Breast epithelium (tissue), 4 donors: ENCODE measurements around the gene CLDND2. TPM values are rescaled to one million over a fixed set of nuclear protein-coding genes. Genes with fewer than 3 reads are reported as not detected.
A peak's percentile ranks its signal among the peaks of the same experiment; 100 is the strongest.

Experiments used
- DNase-seq, 2 donors: peaks; one replicate each; pipeline ENCODE4 v3.0.0-alpha.2; 2019; ENCODE audit warnings: low spot score in 2 of 2
- H3K27ac ChIP-seq, 2 donors: fragments of 200-600 bp; sonication (generic) in 1 of 2; one replicate each; pipeline ENCODE4 v1.5.1; 2016 to 2019; ENCODE audit warnings: mild to moderate bottlenecking in 1 of 2
- H3K27me3 ChIP-seq, 2 donors: fragments of 200-600 bp; sonication (generic) in 1 of 2; one replicate each; pipeline versions ENCODE4 v1.5.1 to v1.6.0; 2017 to 2019; ENCODE audit warnings: control low read depth in 1 of 2, mild to moderate bottlenecking in 1 of 2
- H3K36me3 ChIP-seq: fragments of 200-600 bp; one replicate; pipeline ENCODE4 v1.5.1; 2019
- H3K4me1 ChIP-seq, 2 donors: fragments of 200-600 bp; sonication (generic); one replicate each; pipeline ENCODE4 v1.5.1; 2016 to 2019; ENCODE audit warnings: control low read depth in 1 of 2
- H3K4me3 ChIP-seq, 3 donors: fragments of 200-600 bp; sonication (generic); 1 replicate in 2 of 3; 2 replicates in 1 of 3; pipeline ENCODE4 v1.5.1; 2016 to 2019; ENCODE audit warnings: mild to moderate bottlenecking in 3 of 3, moderate library complexity in 2 of 3
- H3K9me3 ChIP-seq, 2 donors: fragments of 200-600 bp; sonication (generic) in 1 of 2; one replicate each; pipeline ENCODE4 v1.5.1; 2016 to 2019; ENCODE audit warnings: control low read depth in 1 of 2
- POLR2A ChIP-seq: fragments of 450-650 bp; IDR thresholded peaks from one replicate; pipeline ENCODE4 v1.6.1; 2016; ENCODE audit warnings: antibody characterized with exemption, mild to moderate bottlenecking, moderate library complexity
- POLR2AphosphoS5 ChIP-seq, 3 donors: sonication (generic); formaldehyde crosslinking; IDR thresholded peaks; one replicate each; pipeline ENCODE4 v1.6.1; 2017; ENCODE audit warnings: antibody characterized with exemption in 3 of 3
- intact Hi-C: fragments of 100-400 bp; cut with DNase I; formaldehyde crosslinking; loops from one replicate; pipeline ENCODE4 v1.15.1; 2023; ENCODE audit warnings: low total_unique reads
- total RNA-seq, 3 donors: library from RNA; depleted of rRNA; stranded (reverse); fragments of >200 nt; gene quantifications; one replicate each; pipeline ENCODE4 v1.1.0, GENCODE V29; 2016
- TF ChIP-seq, protein P1 (sequence below), 3 donors: fragments of 450-650 bp; IDR thresholded peaks; one replicate each; pipeline ENCODE4 v1.5.1; 2016 to 2017; ENCODE audit warnings: antibody characterized with exemption in 3 of 3, mild to moderate bottlenecking in 3 of 3, moderate library complexity in 3 of 3

The CLDND2 gene
- total RNA-seq, 3 donors from 2014 or later = not detected

DNA sequence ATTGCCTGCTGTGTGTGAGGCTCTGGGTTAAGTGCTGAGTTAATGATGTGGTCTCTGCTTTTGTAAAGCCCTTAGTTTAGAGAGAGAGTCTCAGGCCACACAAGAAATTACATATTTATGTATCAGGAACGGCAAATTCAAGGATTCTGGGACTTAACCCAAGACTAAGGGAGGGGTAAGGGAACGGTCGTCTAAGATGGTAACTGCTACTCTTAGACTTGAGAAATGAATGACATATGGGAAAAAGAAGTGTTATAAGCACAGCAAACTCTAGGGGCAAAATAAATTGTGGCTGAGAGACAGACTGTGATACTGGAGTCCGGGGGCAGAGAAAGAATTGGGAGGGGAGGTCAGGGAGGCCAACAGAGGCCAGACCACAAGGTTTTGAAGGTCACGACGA lies 37.1 kb downstream of the CLDND2 start:
- peaks cover 6 to 44% of the 10 kb centered on the region in 2 donors for H3K27me3 ChIP-seq
- no peak for DNase-seq
- no peaks in the 10 kb centered on the region for H3K9me3 ChIP-seq
- peaks cover 0 to 8% of the 10 kb centered on the region in 2 donors for H3K4me1 ChIP-seq
- intact Hi-C loops = no loop called here
- TF ChIP-seq POLR2A = no peak
- TF ChIP-seq, protein P1, sequence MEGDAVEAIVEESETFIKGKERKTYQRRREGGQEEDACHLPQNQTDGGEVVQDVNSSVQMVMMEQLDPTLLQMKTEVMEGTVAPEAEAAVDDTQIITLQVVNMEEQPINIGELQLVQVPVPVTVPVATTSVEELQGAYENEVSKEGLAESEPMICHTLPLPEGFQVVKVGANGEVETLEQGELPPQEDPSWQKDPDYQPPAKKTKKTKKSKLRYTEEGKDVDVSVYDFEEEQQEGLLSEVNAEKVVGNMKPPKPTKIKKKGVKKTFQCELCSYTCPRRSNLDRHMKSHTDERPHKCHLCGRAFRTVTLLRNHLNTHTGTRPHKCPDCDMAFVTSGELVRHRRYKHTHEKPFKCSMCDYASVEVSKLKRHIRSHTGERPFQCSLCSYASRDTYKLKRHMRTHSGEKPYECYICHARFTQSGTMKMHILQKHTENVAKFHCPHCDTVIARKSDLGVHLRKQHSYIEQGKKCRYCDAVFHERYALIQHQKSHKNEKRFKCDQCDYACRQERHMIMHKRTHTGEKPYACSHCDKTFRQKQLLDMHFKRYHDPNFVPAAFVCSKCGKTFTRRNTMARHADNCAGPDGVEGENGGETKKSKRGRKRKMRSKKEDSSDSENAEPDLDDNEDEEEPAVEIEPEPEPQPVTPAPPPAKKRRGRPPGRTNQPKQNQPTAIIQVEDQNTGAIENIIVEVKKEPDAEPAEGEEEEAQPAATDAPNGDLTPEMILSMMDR (IDR thresholded peaks at IDR 0.05) = no peak
- no peak for TF ChIP-seq POLR2AphosphoS5 (IDR thresholded peaks at IDR 0.05)
- no peaks in the 10 kb centered on the region for H3K36me3 ChIP-seq
- H3K4me3 ChIP-seq = no peak overlapping the region
- H3K27ac ChIP-seq = no peak overlapping the region

DNA sequence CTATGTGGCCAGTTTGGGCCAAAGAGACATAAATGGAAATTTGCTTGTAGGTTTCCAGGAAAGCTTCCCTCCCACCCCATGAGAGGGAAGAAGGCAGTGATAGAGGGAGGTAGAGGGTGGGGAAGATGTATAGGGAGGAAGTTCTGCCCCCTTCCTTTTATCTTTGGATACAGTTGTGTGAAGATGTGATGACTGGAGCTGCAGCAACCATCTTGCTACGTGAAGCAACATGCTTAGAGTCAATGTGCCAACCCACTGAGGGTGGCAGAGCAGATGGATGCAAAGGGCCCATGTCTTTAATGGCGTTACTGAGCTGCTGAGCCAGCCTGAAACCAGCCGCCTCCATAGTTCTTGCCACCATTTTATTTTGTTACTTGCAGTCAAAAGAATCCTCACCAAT lies 37.6 kb downstream of the CLDND2 start:
- Histone ChIP-seq H3K36me3 (no peaks in the 10 kb centered on the region), H3K27me3 (peaks cover 6 to 49% of the 10 kb centered on the region in 2 donors)
- TF ChIP-seq, protein P1 (IDR thresholded peaks at IDR 0.05) = no peak
- TF ChIP-seq POLR2A (no peak), POLR2AphosphoS5 (IDR thresholded peaks at IDR 0.05) (no peak)

DNA sequence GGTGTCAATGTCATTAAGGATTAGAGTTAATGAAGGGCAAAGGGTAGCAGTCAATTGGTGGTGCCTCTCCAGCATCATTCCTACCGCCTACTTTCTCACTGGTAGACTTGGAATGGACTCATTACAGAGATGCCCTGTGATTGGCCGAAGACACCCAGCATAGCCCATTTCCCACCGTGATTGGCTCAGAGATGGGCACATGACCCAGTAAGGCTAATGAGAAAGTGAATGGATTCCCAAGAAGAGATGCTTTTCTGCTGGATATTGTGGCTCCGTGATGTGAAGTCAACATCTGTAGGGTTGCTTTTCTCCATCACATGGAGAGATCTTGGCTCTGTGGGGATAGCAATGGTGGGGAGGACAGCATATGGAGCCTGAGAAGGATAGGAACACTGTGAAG lies 38.4 kb downstream of the CLDND2 start:
- Histone ChIP-seq H3K4me1 (peaks cover 0 to 8% of the 10 kb centered on the region in 2 donors), H3K4me3 (no peak overlapping the region), H3K36me3 (no peaks in the 10 kb centered on the region), H3K27me3 (peaks cover 6 to 54% of the 10 kb centered on the region in 2 donors), H3K9me3 (no peaks in the 10 kb centered on the region), H3K27ac (no peak overlapping the region)
- no peak for DNase-seq
- TF ChIP-seq, protein P1 (IDR thresholded peaks at IDR 0.05) = no peak
- TF ChIP-seq POLR2AphosphoS5 (IDR thresholded peaks at IDR 0.05) (no peak), POLR2A (no peak)
- intact Hi-C loops = no loop called here

More for the DNA sequence above, 37.6 kb downstream of the CLDND2 start:
- Histone ChIP-seq H3K4me1 (peaks cover 0 to 8% of the 10 kb centered on the region in 2 donors), H3K27ac (no peak overlapping the region), H3K9me3 (no peaks in the 10 kb centered on the region), H3K4me3 (no peak overlapping the region)
- DNase-seq = no peak
- intact Hi-C loops = no loop called here

DNA sequence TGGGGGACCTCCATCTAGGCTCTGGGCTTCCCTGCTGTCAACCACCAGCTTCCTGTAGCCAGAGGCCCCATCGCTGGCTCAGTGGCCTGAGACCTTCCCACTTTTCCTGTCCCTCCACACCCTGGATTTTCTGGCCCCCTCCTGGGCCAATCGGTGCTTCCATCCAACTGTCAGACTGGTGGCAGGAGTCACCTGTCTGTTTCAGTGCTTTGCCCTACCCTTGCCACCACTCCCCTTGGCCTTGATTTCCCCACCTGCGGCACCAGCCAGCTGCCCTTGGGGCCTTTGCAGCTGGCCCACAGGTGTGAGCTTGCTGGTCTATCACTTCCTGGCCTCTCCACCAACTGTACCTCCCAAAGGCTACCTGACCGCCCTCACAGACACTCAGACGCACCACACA lies 39.4 kb downstream of the CLDND2 start:
- intact Hi-C loops = no loop called here
- Histone ChIP-seq H3K36me3 (no peaks in the 10 kb centered on the region), H3K4me1 (peaks cover 0 to 8% of the 10 kb centered on the region in 2 donors), H3K4me3 (no peak overlapping the region), H3K27ac (no peak overlapping the region), H3K27me3 (peaks cover 6 to 56% of the 10 kb centered on the region in 2 donors), H3K9me3 (no peaks in the 10 kb centered on the region)
- no peak for DNase-seq
- no peak for TF ChIP-seq POLR2A
- TF ChIP-seq, protein P1 (IDR thresholded peaks at IDR 0.05) = no peak
- no peak for TF ChIP-seq POLR2AphosphoS5 (IDR thresholded peaks at IDR 0.05)

DNA sequence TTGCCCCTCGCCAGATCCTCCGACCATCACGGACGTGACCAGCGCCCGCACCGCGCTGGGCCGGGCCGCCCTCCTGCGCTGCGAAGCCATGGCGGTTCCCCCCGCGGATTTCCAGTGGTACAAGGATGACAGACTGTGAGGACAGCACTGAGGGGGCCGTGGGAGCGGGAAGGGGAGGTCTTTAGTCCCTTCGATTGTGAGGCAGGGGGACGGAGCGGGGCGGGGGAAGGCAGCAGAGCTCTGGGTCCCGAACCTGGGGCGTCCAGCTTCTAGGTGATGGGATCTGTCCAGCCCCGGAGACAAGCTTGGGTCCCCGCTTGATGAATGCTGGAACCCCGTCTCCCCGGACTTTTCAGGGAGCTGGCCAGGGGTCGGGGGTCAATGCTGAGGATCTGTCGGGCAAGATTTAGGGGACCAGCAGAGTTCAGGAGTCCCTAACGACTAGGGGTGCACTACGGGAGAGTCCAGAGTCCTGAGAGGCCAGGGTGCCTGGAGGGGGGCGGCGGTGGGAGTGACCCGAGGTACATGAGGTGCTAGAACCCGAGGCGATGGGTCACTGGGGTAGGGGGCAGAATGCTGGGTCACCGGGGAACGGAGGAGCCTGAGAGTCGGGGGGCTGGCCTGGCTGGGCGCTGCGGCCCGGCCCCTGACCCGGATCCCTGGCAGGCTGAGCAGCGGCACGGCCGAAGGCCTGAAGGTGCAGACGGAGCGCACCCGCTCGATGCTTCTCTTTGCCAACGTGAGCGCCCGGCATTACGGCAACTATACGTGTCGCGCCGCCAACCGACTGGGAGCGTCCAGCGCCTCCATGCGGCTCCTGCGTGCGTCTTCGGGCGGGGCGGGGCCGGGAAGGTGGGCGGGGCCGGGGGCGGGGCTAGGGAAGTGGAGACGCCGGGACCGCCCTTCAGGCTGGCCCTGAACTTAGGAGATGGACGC lies 41.5 kb downstream of the CLDND2 start:
- intact Hi-C loops = no loop called here
- TF ChIP-seq POLR2A (no peak), POLR2AphosphoS5 (IDR thresholded peaks at IDR 0.05) (no peak)
- TF ChIP-seq, protein P1 (IDR thresholded peaks at IDR 0.05) = no peak
- peaks cover 6 to 75% of the 10 kb centered on the region in 2 donors for H3K27me3 ChIP-seq
- no peak overlapping the region for H3K27ac ChIP-seq
- H3K4me1 ChIP-seq = peaks cover 0 to 8% of the 10 kb centered on the region in 2 donors
- DNase-seq = peak in 1 of 2 donors; percentile 50
- H3K4me3 ChIP-seq = peak overlapping the region in 2 of 3 donors; percentile 15 to 58
- no peaks in the 10 kb centered on the region for H3K36me3 ChIP-seq
- H3K9me3 ChIP-seq = no peaks in the 10 kb centered on the region
